Mesenchymal stem cell (in vitro differentiated cells and primary cell): ENCODE data around the gene PEMT. TPM values are rescaled to one million over a fixed set of nuclear protein-coding genes. Genes with fewer than 3 reads are reported as not detected.
"Not testable (repeated sequence)": the region's sequence is repeated elsewhere in the genome, so short reads cannot be mapped to it uniquely, and the experiment has no call there.

Source experiments
- DNase-seq: peaks from one replicate; pipeline ENCODE4 v3.0.0-alpha.2; 2013
- H2AFZ ChIP-seq: one replicate; pipeline ENCODE4 v1.6.1; 2013; ENCODE audit warnings: low read depth, mild to moderate bottlenecking, control low read depth, inconsistent platforms, low read length, moderate library complexity
- H2AK5ac ChIP-seq: 2 replicates; pipeline ENCODE4 v1.6.1; 2013; ENCODE audit warnings: low read length, moderate library complexity, mild to moderate bottlenecking, inconsistent platforms; ENCODE audit not compliant: severe bottlenecking
- H2BK120ac ChIP-seq: one replicate; pipeline ENCODE4 v1.6.1; 2013; ENCODE audit warnings: low read depth, mild to moderate bottlenecking, inconsistent platforms, low read length, moderate library complexity
- H2BK12ac ChIP-seq, 2 experiments: one replicate each; pipeline ENCODE4 v1.6.1; 2013; ENCODE audit warnings: inconsistent platforms in 2 of 2, low read length in 2 of 2, mild to moderate bottlenecking in 2 of 2, moderate library complexity in 2 of 2, control low read depth in 1 of 2
- H2BK15ac ChIP-seq: one replicate; pipeline ENCODE4 v1.6.1; 2013; ENCODE audit warnings: mild to moderate bottlenecking, low read depth, inconsistent platforms; ENCODE audit not compliant: poor library complexity, severe bottlenecking
- H2BK5ac ChIP-seq: 2 replicates; pipeline ENCODE4 v1.6.1; 2013; ENCODE audit warnings: low read depth, mild to moderate bottlenecking, low read length, control low read depth, inconsistent platforms; ENCODE audit not compliant: poor library complexity, severe bottlenecking
- H3K14ac ChIP-seq, 2 experiments: one replicate each; pipeline ENCODE4 v1.6.1; 2013; ENCODE audit warnings: inconsistent platforms in 2 of 2, low read length in 2 of 2, control low read depth in 1 of 2, mild to moderate bottlenecking in 1 of 2, moderate library complexity in 1 of 2
- H3K18ac ChIP-seq, 2 experiments: one replicate each; pipeline ENCODE4 v1.6.1; 2013; ENCODE audit warnings: inconsistent platforms in 2 of 2, low read length in 2 of 2, control low read depth in 1 of 2, low read depth in 1 of 2, mild to moderate bottlenecking in 1 of 2
- H3K23ac ChIP-seq, 2 experiments: one replicate each; pipeline ENCODE4 v1.6.1; 2013; ENCODE audit warnings: inconsistent platforms in 2 of 2, low read length in 2 of 2, mild to moderate bottlenecking in 2 of 2, moderate library complexity in 2 of 2, control low read depth in 1 of 2
- H3K27ac ChIP-seq: 2 replicates; pipeline ENCODE4 v1.5.1; 2013; ENCODE audit warnings: mild to moderate bottlenecking, moderate library complexity, low read length, control low read depth, inconsistent platforms; ENCODE audit not compliant: poor library complexity, severe bottlenecking
- H3K27me3 ChIP-seq, 2 experiments: 2 replicates each; pipeline versions ENCODE4 v1.6.1 to v1.7.0; 2013; ENCODE audit warnings: low read length in 2 of 2, mild to moderate bottlenecking in 2 of 2, moderate library complexity in 2 of 2, control low read depth in 1 of 2, inconsistent platforms in 1 of 2; ENCODE audit not compliant: control insufficient read depth in 1 of 2, insufficient read depth in 1 of 2
- H3K36me3 ChIP-seq, 2 experiments: 2 replicates each; pipeline versions ENCODE4 v1.6.1 to v1.7.0; 2013; ENCODE audit warnings: low read length in 2 of 2, control low read depth in 1 of 2, inconsistent platforms in 1 of 2, low read depth in 1 of 2, mild to moderate bottlenecking in 1 of 2; ENCODE audit not compliant: insufficient read depth in 2 of 2, control insufficient read depth in 1 of 2
- H3K4ac ChIP-seq, 2 experiments: one replicate each; pipeline ENCODE4 v1.6.1; 2013; ENCODE audit warnings: inconsistent platforms in 2 of 2, low read length in 2 of 2, mild to moderate bottlenecking in 2 of 2, moderate library complexity in 2 of 2, control low read depth in 1 of 2, low read depth in 1 of 2
- H3K4me1 ChIP-seq: 2 replicates; pipeline ENCODE4 v1.6.1; 2013; ENCODE audit warnings: low read depth, low read length, control low read depth; ENCODE audit not compliant: control insufficient read depth, insufficient read depth
- H3K4me2 ChIP-seq: 2 replicates; pipeline ENCODE4 v1.6.1; 2013; ENCODE audit warnings: low read length, mild to moderate bottlenecking, inconsistent platforms; ENCODE audit not compliant: poor library complexity, severe bottlenecking
- H3K4me3 ChIP-seq, 2 experiments: 2 replicates each; pipeline versions ENCODE4 v1.5.1 to v1.7.0; 2013; ENCODE audit warnings: low read length in 2 of 2, mild to moderate bottlenecking in 2 of 2, control low read depth in 1 of 2, low read depth in 1 of 2; ENCODE audit not compliant: insufficient read depth in 1 of 2
- H3K79me1 ChIP-seq: replicated peaks from 2 replicates; pipeline ENCODE4 v1.6.1; 2013; ENCODE audit warnings: mild to moderate bottlenecking, control low read depth, low read length, inconsistent platforms; ENCODE audit not compliant: poor library complexity, severe bottlenecking
- H3K9ac ChIP-seq: 2 replicates; pipeline ENCODE4 v1.7.0; 2013; ENCODE audit warnings: mild to moderate bottlenecking, low read length, moderate library complexity
- H3K9me3 ChIP-seq: 2 replicates; pipeline ENCODE4 v1.7.0; 2013; ENCODE audit warnings: mild to moderate bottlenecking, low read length; ENCODE audit not compliant: control insufficient read depth
- H4K8ac ChIP-seq: one replicate; pipeline ENCODE4 v1.6.1; 2013; ENCODE audit warnings: inconsistent platforms, mild to moderate bottlenecking, low read length, moderate library complexity
- H4K91ac ChIP-seq: one replicate; pipeline ENCODE4 v1.6.1; 2013; ENCODE audit warnings: mild to moderate bottlenecking, low read length, inconsistent platforms
- WGBS: methylation state at CpG from one replicate; pipeline ENCODE4 v1.1.7; 2013; ENCODE audit warnings: mixed read lengths; 5-methylcytosine and 5-hydroxymethylcytosine counted together
- polyA plus RNA-seq, 2 experiments: library from polyadenylated mRNA; stranded (reverse); fragments of 200-250 nt; gene quantifications; one replicate each; pipeline ENCODE4 v1.2.3, GENCODE V29; 2013

The PEMT gene, protein sequence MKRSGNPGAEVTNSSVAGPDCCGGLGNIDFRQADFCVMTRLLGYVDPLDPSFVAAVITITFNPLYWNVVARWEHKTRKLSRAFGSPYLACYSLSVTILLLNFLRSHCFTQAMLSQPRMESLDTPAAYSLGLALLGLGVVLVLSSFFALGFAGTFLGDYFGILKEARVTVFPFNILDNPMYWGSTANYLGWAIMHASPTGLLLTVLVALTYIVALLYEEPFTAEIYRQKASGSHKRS
- 19.1 TPM for polyA plus RNA-seq (2013, experiment 1 of 2)
- polyA plus RNA-seq (2013, experiment 2 of 2) = 20.6 TPM

DNA sequence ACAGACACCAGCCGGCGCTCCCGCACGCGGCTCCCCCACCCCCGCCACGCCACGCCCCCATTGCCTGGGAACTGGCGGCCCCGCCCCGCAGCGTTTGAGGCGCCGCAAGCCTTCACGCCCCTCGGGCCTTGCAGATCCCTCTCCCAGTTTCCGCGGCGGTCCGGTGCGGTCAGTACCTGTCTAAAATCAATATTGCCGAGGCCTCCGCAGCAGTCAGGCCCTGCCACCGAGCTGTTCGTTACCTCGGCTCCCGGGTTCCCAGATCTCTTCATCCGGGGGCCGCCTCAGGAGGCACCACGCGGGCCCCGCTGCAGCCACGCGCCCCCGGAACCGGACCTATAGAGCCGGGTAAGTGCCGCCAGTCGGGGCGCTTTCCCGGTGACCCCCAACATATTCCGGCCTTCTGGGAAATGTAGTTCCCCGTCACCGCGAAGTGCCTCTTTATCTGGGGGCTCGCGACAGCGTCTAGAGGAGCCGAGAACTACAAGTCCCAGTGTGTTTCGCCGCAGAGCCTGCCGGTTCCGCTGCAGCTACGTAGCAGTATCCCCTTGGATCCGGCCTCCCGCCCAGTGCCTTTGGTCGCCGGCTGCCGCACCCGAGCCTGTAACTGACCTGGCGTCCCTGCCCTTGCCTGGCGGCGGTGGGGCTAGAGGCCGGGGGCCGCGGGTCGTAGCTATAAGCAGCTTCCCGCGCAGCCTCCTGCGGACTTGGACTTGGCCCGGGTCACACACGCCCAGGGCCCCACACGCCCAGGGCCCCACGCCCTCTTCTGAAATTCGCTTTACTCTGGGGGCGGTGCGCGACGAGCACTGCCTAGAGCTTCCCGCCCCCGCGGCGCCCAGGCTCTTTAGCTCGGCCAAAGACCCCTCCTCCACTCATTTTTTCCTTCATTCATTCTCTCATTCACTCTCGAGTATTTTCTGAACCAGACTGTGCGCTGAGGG, at the start of gene PEMT:
Gene PEMT (minus strand): TSS at position 354 of the 944 bp plus-strand sequence. CDS start 82 bp downstream, at position 272.
- Histone ChIP-seq H3K4me3 (peak within 1 kb of the TSS; percentile 92 to 97), H2BK5ac (no peak within 1 kb of the TSS), H3K36me3 (no peaks in the 10 kb centered on the region), H3K9me3 (no peaks in the 10 kb centered on the region), H3K4me1 (peaks cover 23% of the 10 kb centered on the region), H3K27ac (peak within 1 kb of the TSS; percentile 86), H3K4ac (peak within 1 kb of the TSS; percentile 80 to 95), H3K18ac (peak within 1 kb of the TSS; percentile 94 to 96), H2AK5ac (no peak within 1 kb of the TSS), H4K91ac (peak within 1 kb of the TSS; percentile 94), H2BK15ac (no peak within 1 kb of the TSS), H3K79me1 (peaks cover 25% of the 10 kb centered on the region), H4K8ac (peak within 1 kb of the TSS; percentile 98), H2AFZ (peak within 1 kb of the TSS; percentile 98), H3K27me3 (no peaks in the 10 kb centered on the region), H2BK120ac (peak within 1 kb of the TSS; percentile 94), H3K9ac (peak within 1 kb of the TSS; percentile 92), H2BK12ac (peak within 1 kb of the TSS; percentile 21 to 64), H3K4me2 (peak within 1 kb of the TSS; percentile 92), H3K14ac (peak within 1 kb of the TSS in 1 of 2 experiments; percentile 94), H3K23ac (peak within 1 kb of the TSS in 1 of 2 experiments; percentile 66)
- DNase-seq = peak; percentile 99
- under 1% methylated on average over 86 of the region's 86 CpGs for WGBS

DNA sequence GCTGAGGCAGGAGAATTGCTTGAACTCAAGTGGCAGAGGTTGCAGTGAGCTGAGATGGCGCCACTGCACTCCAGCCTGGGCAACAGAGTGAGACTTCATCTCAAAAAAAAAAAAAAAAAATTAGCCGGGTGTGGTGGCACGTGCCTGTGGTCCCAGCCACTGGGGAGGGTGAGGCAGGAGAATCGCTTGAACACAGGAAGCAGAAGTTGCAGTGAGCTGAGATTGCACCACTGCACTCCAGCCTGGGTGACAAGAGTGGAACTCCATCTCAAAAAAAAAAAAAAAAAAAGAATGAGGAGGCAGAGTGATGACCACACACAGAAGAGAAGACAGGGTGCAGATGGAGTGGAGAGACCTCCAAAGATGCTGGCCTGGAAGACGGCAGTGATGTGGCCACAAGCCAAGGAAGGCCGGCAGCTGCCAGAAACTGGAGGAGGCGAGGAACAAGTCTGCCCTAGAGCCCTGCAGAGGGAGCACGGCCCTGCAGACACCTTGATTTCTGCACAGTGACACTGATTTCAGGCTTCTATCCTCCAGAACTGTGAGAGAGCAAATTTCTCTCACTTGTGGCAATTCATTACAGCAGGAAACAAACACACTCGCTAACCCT, 48.3 kb upstream of the PEMT start:
- not testable (repeated sequence) for H2BK12ac ChIP-seq, H3K36me3 ChIP-seq, H3K27me3 ChIP-seq, H3K27ac ChIP-seq, H3K4me1 ChIP-seq, H3K23ac ChIP-seq, H3K18ac ChIP-seq, H4K8ac ChIP-seq, H3K4me3 ChIP-seq, H2AK5ac ChIP-seq, H3K79me1 ChIP-seq, H3K14ac ChIP-seq, H3K4ac ChIP-seq, H4K91ac ChIP-seq, H2BK120ac ChIP-seq, H2BK15ac ChIP-seq, H3K9ac ChIP-seq, H3K9me3 ChIP-seq, DNase-seq, H2AFZ ChIP-seq, H2BK5ac ChIP-seq, H3K4me2 ChIP-seq
- 78% methylated on average over 9 of the region's 9 CpGs for WGBS

DNA sequence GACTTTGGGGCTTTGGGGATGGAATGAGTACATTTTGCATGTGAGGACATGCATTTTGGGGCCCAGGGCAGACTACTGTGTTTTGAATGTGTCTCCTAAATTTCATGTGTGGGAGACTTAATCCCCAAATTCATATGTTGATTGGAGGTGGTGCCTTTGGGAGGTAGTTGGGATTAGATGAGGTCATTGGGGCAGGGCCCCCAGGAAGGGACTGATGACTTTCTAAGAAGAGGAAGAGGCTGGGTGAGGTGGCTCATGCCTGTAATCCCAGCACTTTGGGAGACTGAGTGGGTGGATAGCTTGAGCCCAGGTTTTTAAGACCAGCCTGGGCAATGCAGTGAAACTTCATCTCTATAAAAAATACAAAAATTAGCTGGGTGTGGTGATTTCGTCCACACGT, 47.0 kb upstream of the PEMT start:
- H3K18ac ChIP-seq = no peak overlapping the region
- no peak overlapping the region for H3K27ac ChIP-seq
- no peak overlapping the region for H3K14ac ChIP-seq
- H2AK5ac ChIP-seq = no peak overlapping the region
- H3K9me3 ChIP-seq = no peaks in the 10 kb centered on the region
- no peak overlapping the region for H4K91ac ChIP-seq
- H2BK5ac ChIP-seq = no peak overlapping the region
- no peaks in the 10 kb centered on the region for H3K79me1 ChIP-seq
- no peak overlapping the region for H2AFZ ChIP-seq
- H3K4me3 ChIP-seq = no peak overlapping the region
- no peak overlapping the region for H3K4me2 ChIP-seq
- H2BK120ac ChIP-seq = no peak overlapping the region
- H2BK15ac ChIP-seq = no peak overlapping the region
- H3K27me3 ChIP-seq = peaks cover 12 to 15% of the 10 kb centered on the region in 2 experiments
- H3K36me3 ChIP-seq = no peaks in the 10 kb centered on the region
- H4K8ac ChIP-seq = no peak overlapping the region
- no peak overlapping the region for H3K9ac ChIP-seq
- no peak overlapping the region for H3K23ac ChIP-seq
- H3K4ac ChIP-seq = no peak overlapping the region
- H3K4me1 ChIP-seq = peaks cover 2% of the 10 kb centered on the region
- WGBS = 90% methylated on average over 2 of the region's 2 CpGs
- no peak overlapping the region for H2BK12ac ChIP-seq
- DNase-seq = no peak
